Measurements from ENCODE around the gene TMPRSS11F. TPM values are rescaled to one million over a fixed set of nuclear protein-coding genes. Genes with fewer than 3 reads are reported as not detected.

The TMPRSS11F gene
- total RNA-seq, result 1.9 and 2.8 TPM in 2 replicates

DNA sequence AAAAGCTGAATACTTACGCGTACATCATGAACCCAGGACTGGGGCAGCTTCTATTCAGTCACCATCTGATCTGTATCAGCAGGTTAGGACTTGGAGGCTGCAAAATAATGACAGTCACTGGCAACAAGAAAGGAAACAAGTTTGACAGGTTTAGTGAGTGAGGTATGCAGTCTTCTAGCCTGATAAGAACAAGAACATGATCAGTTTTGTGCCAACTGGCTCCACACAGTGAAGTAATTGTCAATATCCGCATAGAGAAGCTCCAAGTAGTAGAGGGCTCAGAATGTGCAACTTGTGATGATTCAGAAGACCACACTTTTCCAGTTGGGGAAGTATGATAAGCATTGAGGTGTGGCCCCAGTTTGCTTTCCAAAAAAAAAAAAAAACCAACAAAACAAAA, at the start of gene TMPRSS11F:
TSS of gene TMPRSS11F (minus strand) at position 77 of the 400 bp plus-strand sequence. CDS start at position 28, 49 bp downstream.

Other genes with a start within 250 kb of the TMPRSS11F start
- 1.8 and 1.9 TPM in 2 replicates for gene TMPRSS11D, start 245.9 kb downstream of the TMPRSS11F start, total RNA-seq
- gene TMPRSS11A, start 166.4 kb downstream of the TMPRSS11F start, total RNA-seq, result 1.4 and 1.5 TPM in 2 replicates
- gene TMPRSS11B, start 115.8 kb upstream of the TMPRSS11F start, total RNA-seq, result 0.05 and 0.99 TPM in 2 replicates
- 34.4 and 39.7 TPM in 2 replicates for gene YTHDC1, start 220.2 kb upstream of the TMPRSS11F start, total RNA-seq

All from airway epithelial cell (primary cell).